Measurements from ENCODE around the gene DHRS3.
"Not testable (repeated sequence)": the region's sequence is repeated elsewhere in the genome, so short reads cannot be mapped to it uniquely, and the experiment has no call there.

The DHRS3 gene

GRCh38 chr1:12544357-12544756, 73.7 kb downstream of the DHRS3 start:
- intact Hi-C loops (cut with DNase I) = no loop called here
- no peak for DNase-seq

GRCh38 chr1:12543740-12544154, 74.3 kb downstream of the DHRS3 start:
- no peak for DNase-seq
- intact Hi-C loops (cut with DNase I) = no loop called here

GRCh38 chr1:12542616-12543592, 75.1 kb downstream of the DHRS3 start:
- peak in 1 of 10 donors; percentile 54 for DNase-seq
- intact Hi-C loops (cut with DNase I) = no loop called here

GRCh38 chr1:12542138-12542465, 75.9 kb downstream of the DHRS3 start:
- intact Hi-C loops (cut with DNase I) = no loop called here
- peak in 1 of 10 donors; percentile 47 for DNase-seq

GRCh38 chr1:12541274-12542137, 76.5 kb downstream of the DHRS3 start:
- intact Hi-C loops (cut with DNase I) = no loop called here
- DNase-seq = peak in 2 of 10 donors; percentile 59 to 75

GRCh38 chr1:12540580-12541273, 77.3 kb downstream of the DHRS3 start:
- DNase-seq = no peak

GRCh38 chr1:12539705-12540579, 78.1 kb downstream of the DHRS3 start:
- DNase-seq = peak in 2 of 10 donors; percentile 82
- intact Hi-C loops (cut with DNase I) = no loop called here

More at GRCh38 chr1:12540580-12541273, 77.3 kb downstream of the DHRS3 start:
- intact Hi-C loops (cut with DNase I) = no loop called here

- DNase-seq = no peak
- intact Hi-C loops (cut with DNase I) = no loop called here
Observed at GRCh38 chr1:12539320-12539704, 78.7 kb downstream of the DHRS3 start.

- intact Hi-C loops (cut with DNase I); DNase-seq: not testable (repeated sequence)
Observed at GRCh38 chr1:12538536-12538935, 79.5 kb downstream of the DHRS3 start.

GRCh38 chr1:12537906-12538461, 80.0 kb downstream of the DHRS3 start:
- intact Hi-C loops (cut with DNase I) = no loop called here
- DNase-seq = no peak

- intact Hi-C loops (cut with DNase I) = no loop called here
- no peak for DNase-seq
Observed at GRCh38 chr1:12537294-12537693, 80.7 kb downstream of the DHRS3 start.

- DNase-seq = no peak
- intact Hi-C loops (cut with DNase I) = no loop called here
Observed at GRCh38 chr1:12536023-12536639, 81.9 kb downstream of the DHRS3 start.

- intact Hi-C loops (cut with DNase I) = no loop called here
- DNase-seq = no peak
Observed at GRCh38 chr1:12532405-12533315, 85.3 kb downstream of the DHRS3 start.

GRCh38 chr1:12531179-12531499, 86.9 kb downstream of the DHRS3 start:
- no peak for DNase-seq
- intact Hi-C loops (cut with DNase I) = no loop called here

GRCh38 chr1:12530462-12531178, 87.4 kb downstream of the DHRS3 start:
- peak in 1 of 10 donors; percentile 45 for DNase-seq
- intact Hi-C loops (cut with DNase I) = no loop called here

- DNase-seq = no peak
- intact Hi-C loops (cut with DNase I) = no loop called here
Observed at GRCh38 chr1:12529640-12530174, 88.3 kb downstream of the DHRS3 start.
